Measurements from ENCODE around the gene TBCD.

GRCh38 chr17:82871776-82872561 lies 120.1 kb downstream of the TBCD start:
- no peak for TF ChIP-seq EZH2 (IDR thresholded peaks at IDR 0.05; ENCODE audit: insufficient read depth, poor library complexity, severe bottlenecking)
- TF ChIP-seq EZH2phosphoT487 (IDR thresholded peaks at IDR 0.05; ENCODE audit: insufficient read depth, low read depth) = no peak
